HCT116 (cell line): ENCODE measurements around the gene FES. TPM values are rescaled to one million over a fixed set of nuclear protein-coding genes. Genes with fewer than 3 reads are reported as not detected.

ENCODE experiments used
- ATAC-seq: fragments of 200-7000 bp; cut with Tn5 transposase; 2 replicates; pipeline ENCODE4 v1.9.1; 2020; ENCODE audit warnings: mild to moderate bottlenecking, moderate library complexity
- BruUV-seq: library from RNA; stranded (reverse); fragments of 400-500 nt; replicated peaks from 2 replicates; lab custom pipeline; 2021; lab: Mats Ljungman, UMichigan
- CTCF ChIA-PET: fragments of 300-600 bp; sonication (Branson Sonifier 250); formaldehyde crosslinking; loops from one replicate; lab custom pipeline; 2021; ENCODE audit warnings: antibody characterized with exemption; lab: Charles Lee
- POLR2A ChIA-PET: fragments of 300-600, 350-600 bp; sonication (Branson Sonifier 250); formaldehyde crosslinking; loops from one replicate; lab custom pipeline; 2021; ENCODE audit warnings: antibody characterized with exemption; lab: Charles Lee
- RAD21 ChIA-PET, 2 experiments: fragments of 300-600 bp; sonication (Branson Sonifier 250); formaldehyde crosslinking; loops; one replicate each; lab custom pipeline; 2023; ENCODE audit warnings: low total read pairs in 2 of 2; ENCODE audit not compliant: uncharacterized antibody in 2 of 2, unreplicated experiment in 2 of 2, low non-redundant PET in 1 of 2; lab: Charles Lee
- DNase-seq: peaks from one replicate; pipeline ENCODE4 v3.0.0-alpha.2; 2010; ENCODE audit warnings: low read depth, low spot score
- H2AFZ ChIP-seq: fragments of 200-600 bp; shearing (Covaris generic), sonication (generic); 2 replicates; pipeline ENCODE4 v1.6.1; 2017; ENCODE audit warnings: low read depth, mixed run types, mixed read lengths, antibody characterized with exemption, low read length; ENCODE audit not compliant: poor library complexity, severe bottlenecking
- H3K27ac ChIP-seq: 2 replicates; pipeline ENCODE4 v1.5.1; 2012; ENCODE audit warnings: low read depth, low read length
- H3K27me3 ChIP-seq: fragments of 200-600 bp; sonication (generic); 2 replicates; pipeline ENCODE4 v1.6.1; 2016; ENCODE audit warnings: mixed run types, low read length, mixed read lengths; ENCODE audit not compliant: insufficient read depth
- H3K36me3 ChIP-seq, 2 experiments: fragments of 200-500 bp in 1 of 2; fragments of 200-600 bp in 1 of 2; sonication (Bioruptor generic) in 1 of 2; sonication (generic) in 1 of 2; 2 replicates each; pipeline versions ENCODE4 v1.5.1 to v1.6.1; 2014 to 2016; ENCODE audit warnings: low read length in 2 of 2, inconsistent platforms in 1 of 2, mixed read lengths in 1 of 2, mixed run types in 1 of 2; ENCODE audit not compliant: insufficient read depth in 2 of 2, control insufficient read depth in 1 of 2
- H3K4me1 ChIP-seq, 2 experiments: fragments of 200-600 bp in 1 of 2; sonication (generic) in 1 of 2; 2 replicates each; pipeline versions ENCODE4 v1.5.1 to v1.6.1; 2012 to 2017; ENCODE audit warnings: low read length in 2 of 2, inconsistent platforms in 1 of 2, mild to moderate bottlenecking in 1 of 2, mixed read lengths in 1 of 2, mixed run types in 1 of 2, moderate library complexity in 1 of 2; ENCODE audit not compliant: insufficient read depth in 2 of 2, control insufficient read depth in 1 of 2
- H3K4me2 ChIP-seq: fragments of 200-600 bp; sonication (generic); 2 replicates; pipeline ENCODE4 v1.6.1; 2017; ENCODE audit warnings: mixed run types, low read length, mixed read lengths
- H3K4me3 ChIP-seq, 2 experiments: fragments of 200-600 bp in 1 of 2; sonication (generic) in 1 of 2; replicated peaks in 1 of 2; 2 replicates each; pipeline ENCODE4 v1.5.1; 2011 to 2016; ENCODE audit warnings: low read length in 2 of 2, control low read depth in 1 of 2, low read depth in 1 of 2, mild to moderate bottlenecking in 1 of 2, mixed read lengths in 1 of 2, mixed run types in 1 of 2
- H3K79me2 ChIP-seq: fragments of 200-600 bp; sonication (generic); 2 replicates; pipeline ENCODE4 v1.6.1; 2017; ENCODE audit warnings: mild to moderate bottlenecking, mixed run types, low read length, moderate library complexity, mixed read lengths; ENCODE audit not compliant: insufficient read depth
- H3K9ac ChIP-seq: fragments of 200-600 bp; sonication (generic); 2 replicates; pipeline ENCODE4 v1.6.1; 2016; ENCODE audit warnings: low read length, mixed read lengths
- H3K9me2 ChIP-seq: fragments of 200-600 bp; sonication (generic), shearing (Covaris generic); 2 replicates; pipeline ENCODE4 v1.6.1; 2017; ENCODE audit warnings: mixed run types, mild to moderate bottlenecking, moderate library complexity; ENCODE audit not compliant: insufficient read depth
- H3K9me3 ChIP-seq, 2 experiments: fragments of 200-500 bp in 1 of 2; fragments of 200-600 bp in 1 of 2; sonication (Bioruptor generic) in 1 of 2; sonication (generic) in 1 of 2; 2 replicates each; pipeline ENCODE4 v1.6.1; 2014 to 2017; ENCODE audit warnings: low read length in 2 of 2, mixed read lengths in 2 of 2, inconsistent platforms in 1 of 2, low read depth in 1 of 2, mild to moderate bottlenecking in 1 of 2, mixed run types in 1 of 2, moderate library complexity in 1 of 2; ENCODE audit not compliant: control insufficient read depth in 1 of 2, insufficient read depth in 1 of 2
- H4K20me1 ChIP-seq: fragments of 200-600 bp; sonication (generic), shearing (Covaris generic); 2 replicates; pipeline ENCODE4 v1.6.1; 2017; ENCODE audit warnings: mixed run types, mild to moderate bottlenecking, moderate library complexity; ENCODE audit not compliant: insufficient read depth
- ATF3 ChIP-seq: IDR thresholded peaks from 2 replicates; pipeline ENCODE4 v1.6.1; 2012
- CEBPB ChIP-seq: IDR thresholded peaks from 2 replicates; pipeline ENCODE4 v1.6.1; 2012; ENCODE audit warnings: low read depth
- CTCF ChIP-seq, 3 experiments: fragments of 200-600 bp in 1 of 3; sonication (generic) in 1 of 3; IDR thresholded peaks in 2 of 3; conservative IDR thresholded peaks in 1 of 3; 2 replicates each; pipeline ENCODE4 v1.5.1; 2012 to 2017; ENCODE audit warnings: low read depth in 2 of 3, low read length in 2 of 3, antibody characterized with exemption in 1 of 3, borderline replicate concordance in 1 of 3, control low read depth in 1 of 3, mild to moderate bottlenecking in 1 of 3, mixed read lengths in 1 of 3, mixed run types in 1 of 3, moderate library complexity in 1 of 3; ENCODE audit not compliant: insufficient read depth in 1 of 3
- EGR1 ChIP-seq: IDR thresholded peaks from 2 replicates; pipeline ENCODE4 v1.6.1; 2012; ENCODE audit warnings: low read depth
- EZH2 ChIP-seq: fragments of 200-600 bp; sonication (generic); IDR thresholded peaks from 2 replicates; pipeline ENCODE4 v1.6.1; 2017; ENCODE audit warnings: antibody characterized with exemption, mixed run types
- EZH2phosphoT487 ChIP-seq: fragments of 200-600 bp; IDR thresholded peaks from 2 replicates; pipeline ENCODE4 v1.6.1; 2018; ENCODE audit warnings: antibody characterized with exemption, borderline replicate concordance
- FOSL1 ChIP-seq: IDR thresholded peaks from 2 replicates; pipeline ENCODE4 v1.6.1; 2012; ENCODE audit warnings: low read depth
- JUND ChIP-seq: IDR thresholded peaks from 2 replicates; pipeline ENCODE4 v1.6.1; 2012
- MAX ChIP-seq: IDR thresholded peaks from 2 replicates; pipeline ENCODE4 v1.6.1; 2012
- RAD21 ChIP-seq: IDR thresholded peaks from 2 replicates; pipeline ENCODE4 v1.6.1; 2012; ENCODE audit warnings: low read depth, mild to moderate bottlenecking
- REST ChIP-seq: IDR thresholded peaks from 2 replicates; pipeline ENCODE4 v1.6.1; 2012; ENCODE audit warnings: low read depth
- SIN3A ChIP-seq: IDR thresholded peaks from 2 replicates; pipeline ENCODE4 v1.6.1; 2012; ENCODE audit warnings: low read depth
- SP1 ChIP-seq: IDR thresholded peaks from 2 replicates; pipeline ENCODE4 v1.6.1; 2012; ENCODE audit warnings: low read depth
- SRF ChIP-seq: IDR thresholded peaks from 2 replicates; pipeline ENCODE4 v1.6.1; 2012; ENCODE audit warnings: low read depth
- TCF7L2 ChIP-seq: IDR thresholded peaks from 2 replicates; pipeline ENCODE4 v1.7.0; 2011; ENCODE audit warnings: borderline replicate concordance, inconsistent platforms; ENCODE audit not compliant: insufficient read depth, insufficient read length; ENCODE audit errors: extremely low read depth
- YY1 ChIP-seq: IDR thresholded peaks from 2 replicates; pipeline ENCODE4 v1.6.1; 2011; ENCODE audit warnings: low read length, low read depth, moderate library complexity, mild to moderate bottlenecking; ENCODE audit not compliant: insufficient replicate concordance; ENCODE audit errors: extremely low read depth
- ZBTB33 ChIP-seq: IDR thresholded peaks from 2 replicates; pipeline ENCODE4 v1.6.1; 2011; ENCODE audit warnings: mild to moderate bottlenecking, low read length, moderate library complexity; ENCODE audit not compliant: insufficient replicate concordance; ENCODE audit errors: extremely low read depth
- ZFX ChIP-seq: fragments of 450-650 bp; IDR thresholded peaks from 2 replicates; pipeline ENCODE4 v1.6.1; 2017
- ZNF274 ChIP-seq: fragments of 200-500 bp; sonication (Bioruptor generic); IDR thresholded peaks from 2 replicates; pipeline ENCODE4 v1.6.1; 2014; ENCODE audit warnings: mild to moderate bottlenecking, low read depth, low read length, inconsistent platforms
- intact Hi-C: fragments of 100-400 bp; cut with micrococcal nuclease; formaldehyde crosslinking; loops from 2 replicates; pipeline ENCODE4 v1.10.0; 2022
- total RNA-seq: library from RNA; stranded (reverse); gene quantifications from one replicate; pipeline ENCODE4 v1.2.1, GENCODE V29; 2021; ENCODE audit not compliant: unreplicated experiment

FES gene
- total RNA-seq, 1 experiment from 2014 or later = 5.3 TPM

- CTCF ChIA-PET = interaction anchor here (1.1 kb wide), 1 partner anchor 23 kb away, joined by 3 read pairs; no protein-coding TSS in a partner anchor
- intact Hi-C loops = no loop called here
Measured at GRCh38 chr15:90910441-90911301, 26.4 kb downstream of the FES start.

More at GRCh38 chr15:90910441-90911301, 26.4 kb downstream of the FES start:
- DNase-seq (no peak), ATAC-seq (no peak)
- Histone ChIP-seq H3K9ac (no peak overlapping the region), H3K9me3 (no peaks in the 10 kb centered on the region), H3K9me2 (no peaks in the 10 kb centered on the region), H3K27me3 (no peaks in the 10 kb centered on the region), H3K4me1 (no peaks in the 10 kb centered on the region), H3K79me2 (no peaks in the 10 kb centered on the region), H3K4me2 (no peak overlapping the region), H2AFZ (no peak overlapping the region), H3K27ac (no peak overlapping the region), H3K4me3 (no peak overlapping the region), H4K20me1 (no peaks in the 10 kb centered on the region), H3K36me3 (peaks cover 1 to 14% of the 10 kb centered on the region in 2 experiments; a peak in 3 of 4 replicates)
- BruUV-seq = no TSS peak
- RAD21 ChIA-PET = no interaction called here
- no peak for TF ChIP-seq TCF7L2
- no peak for TF ChIP-seq ZNF274
- TF ChIP-seq SIN3A = no peak
- TF ChIP-seq FOSL1 = no peak
- TF ChIP-seq CEBPB = no peak
- no peak for TF ChIP-seq YY1
- no peak for TF ChIP-seq JUND
- TF ChIP-seq SP1 = no peak
- TF ChIP-seq EGR1 = no peak
- TF ChIP-seq SRF = no peak
- TF ChIP-seq RAD21 = no peak
- TF ChIP-seq EZH2phosphoT487 = no peak
- no peak for TF ChIP-seq EZH2
- no peak for TF ChIP-seq REST
- TF ChIP-seq ZBTB33 = no peak
- no peak for TF ChIP-seq MAX
- TF ChIP-seq CTCF (IDR thresholded peaks at IDR 0.05 in 2 of 3, conservative IDR thresholded peaks at IDR 0.05 in 1 of 3; ENCODE audit: borderline replicate concordance in 1 of 3, insufficient read depth in 1 of 3, low read depth in 2 of 3, low read length in 2 of 3) = no peak
- no peak for TF ChIP-seq ATF3
- no peak for TF ChIP-seq ZFX
- POLR2A ChIA-PET = no interaction called here
